Endothelial cell of umbilical vein (primary cell): Measurements from ENCODE around the gene MC2R.

Experiments used
- CTCF ChIP-seq, 2 donors: IDR thresholded peaks; 1 replicate in 1 of 2; 2 replicates in 1 of 2; pipeline ENCODE4 v1.5.1; 2011; ENCODE audit warnings: low read length in 2 of 2, mild to moderate bottlenecking in 2 of 2, moderate library complexity in 2 of 2, control low read depth in 1 of 2, inconsistent platforms in 1 of 2, low read depth in 1 of 2; ENCODE audit not compliant: insufficient read depth in 1 of 2; ENCODE audit errors: extremely low read depth in 1 of 2
- POLR2AphosphoS5 ChIP-seq: IDR thresholded peaks from 2 replicates; pipeline ENCODE4 v1.6.1; 2012; ENCODE audit warnings: low read depth, mild to moderate bottlenecking, control low read depth, low read length, moderate library complexity; ENCODE audit not compliant: insufficient read depth

- no peak for TF ChIP-seq CTCF (IDR thresholded peaks at IDR 0.05; ENCODE audit: extremely low read depth in 1 of 2, insufficient read depth in 1 of 2, low read depth in 1 of 2, low read length in 2 of 2)
- no peak for TF ChIP-seq POLR2AphosphoS5
Observed at GRCh38 chr18:13934676-13935075, 19.3 kb upstream of the MC2R start.
